HG03439 (cell line): ENCODE measurements around the gene ADGRG2.

Source experiments
- ATAC-seq: cut with Tn5 transposase; IDR thresholded peaks from one replicate; pipeline ENCODE4 v1.9.1; 2021; ENCODE audit warnings: mild to moderate bottlenecking, moderate library complexity; ENCODE audit not compliant: unreplicated experiment

Gene ADGRG2

DNA sequence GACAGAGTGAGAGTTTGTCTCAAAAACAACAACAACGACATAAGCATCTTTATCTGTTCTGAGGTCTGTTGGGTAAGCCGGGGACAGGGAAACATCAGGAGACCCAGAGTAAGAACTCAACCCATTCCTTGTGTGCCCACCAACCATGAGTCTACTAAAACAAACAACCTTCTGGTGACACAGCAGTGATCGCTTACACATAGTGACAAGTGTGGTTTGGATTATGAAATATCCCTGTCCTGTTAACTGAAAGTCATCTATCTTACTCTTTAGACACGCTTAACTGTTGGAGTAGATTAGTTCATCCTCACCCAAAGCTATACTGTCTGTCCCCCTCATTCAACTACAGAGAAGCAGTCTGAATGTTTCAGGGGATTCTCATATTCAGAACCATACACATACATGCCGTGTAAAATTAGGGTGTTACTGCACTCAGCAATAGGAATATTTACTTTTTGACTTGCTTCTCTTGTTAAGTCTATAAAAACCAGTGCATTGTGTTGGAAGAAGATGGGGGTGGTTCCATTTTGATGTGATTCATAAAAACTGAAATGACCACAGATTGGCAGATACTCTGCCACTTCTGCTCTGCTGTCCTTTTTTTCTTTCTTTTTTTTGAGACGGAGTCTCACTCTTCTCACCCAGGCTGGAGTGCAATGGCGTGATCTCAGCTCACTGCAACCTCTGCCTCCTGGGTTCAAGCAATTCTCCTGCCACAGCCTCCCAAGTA, 165.8 kb downstream of the ADGRG2 start:
- no peak for ATAC-seq

DNA sequence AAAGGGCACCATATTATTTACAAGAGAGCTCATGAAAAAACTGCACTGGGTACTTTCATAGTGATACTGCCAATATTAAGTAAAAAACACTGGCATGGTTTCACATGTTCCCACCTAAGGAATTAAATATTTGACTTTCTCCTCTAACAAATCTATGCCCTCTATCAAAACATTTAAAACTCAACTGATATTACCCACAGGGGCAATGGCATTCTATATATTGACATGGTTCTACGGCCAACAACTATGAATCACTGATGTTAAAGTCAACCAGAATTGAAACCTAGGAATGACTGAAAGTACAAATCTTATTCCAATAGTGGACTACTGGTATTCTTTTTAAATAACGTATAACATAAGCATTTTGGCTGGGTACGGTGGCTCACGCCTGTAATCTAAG, 166.6 kb downstream of the ADGRG2 start:
- no peak for ATAC-seq

DNA sequence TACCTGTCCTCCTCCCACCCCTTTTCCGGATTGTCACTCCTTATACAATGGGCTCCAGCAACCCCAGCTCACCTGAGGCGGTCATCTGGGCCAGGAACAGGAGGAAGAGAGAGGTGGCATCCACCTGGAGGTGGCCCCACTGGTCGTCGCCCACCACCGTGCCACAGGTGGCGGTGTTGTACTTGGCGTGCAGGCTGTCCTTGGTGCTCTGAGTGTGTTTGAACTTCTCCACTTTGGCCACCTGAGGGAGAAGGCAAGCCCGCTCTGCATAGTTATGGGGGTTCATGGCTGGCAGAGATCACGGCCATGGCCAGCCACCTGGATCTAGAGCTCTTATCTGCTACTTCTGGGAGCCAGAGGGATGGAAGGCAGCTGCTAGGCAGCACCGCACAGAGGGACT, 171.2 kb downstream of the ADGRG2 start:
- ATAC-seq = no peak

DNA sequence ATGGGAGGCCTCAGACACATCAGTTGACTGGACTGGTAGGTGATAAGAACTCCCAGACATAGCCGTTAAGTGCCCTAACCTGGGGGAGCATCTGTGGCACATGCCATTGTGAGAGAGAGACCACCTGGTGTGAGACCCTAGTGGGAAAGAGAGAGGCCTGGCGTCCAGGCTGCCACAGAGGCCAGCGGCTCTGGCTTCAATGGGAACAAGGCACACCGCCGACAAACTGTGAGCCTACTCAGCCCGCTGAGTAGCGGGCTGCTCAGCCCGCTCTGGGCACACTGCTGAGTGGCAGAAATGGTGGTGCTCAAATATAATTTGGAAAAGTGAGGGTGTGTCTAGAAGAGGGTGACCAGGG, 172.3 kb downstream of the ADGRG2 start:
- ATAC-seq = no peak

DNA sequence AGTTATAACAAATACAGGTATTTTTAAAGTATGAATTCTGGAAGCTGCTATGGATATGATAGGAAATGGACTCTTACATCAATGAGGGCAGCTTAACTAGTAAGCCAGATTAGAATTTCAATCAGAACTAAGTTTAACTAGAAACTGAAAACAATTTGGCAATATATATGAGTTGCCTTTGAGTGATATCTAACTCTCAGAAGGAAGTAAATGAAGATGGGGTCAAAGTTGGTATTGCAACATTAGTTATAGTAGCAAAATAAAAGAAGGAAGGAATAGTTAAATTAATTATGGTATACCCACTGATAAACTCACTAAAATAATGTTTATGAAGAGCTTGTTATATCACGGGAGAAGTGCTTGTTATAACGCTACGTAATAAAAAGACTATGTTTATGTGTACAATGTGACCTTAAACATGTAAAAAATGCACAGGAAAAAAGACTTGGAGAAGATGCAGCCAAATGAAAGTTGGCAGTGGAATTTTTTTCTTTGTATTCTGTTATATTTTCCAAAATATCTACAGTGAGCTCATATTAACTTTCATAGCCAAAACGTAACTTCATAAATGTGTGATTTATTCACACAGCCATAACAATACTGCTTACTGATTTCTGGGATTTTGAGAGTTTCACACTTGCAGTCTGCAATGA, 172.9 kb downstream of the ADGRG2 start:
- ATAC-seq = no peak

DNA sequence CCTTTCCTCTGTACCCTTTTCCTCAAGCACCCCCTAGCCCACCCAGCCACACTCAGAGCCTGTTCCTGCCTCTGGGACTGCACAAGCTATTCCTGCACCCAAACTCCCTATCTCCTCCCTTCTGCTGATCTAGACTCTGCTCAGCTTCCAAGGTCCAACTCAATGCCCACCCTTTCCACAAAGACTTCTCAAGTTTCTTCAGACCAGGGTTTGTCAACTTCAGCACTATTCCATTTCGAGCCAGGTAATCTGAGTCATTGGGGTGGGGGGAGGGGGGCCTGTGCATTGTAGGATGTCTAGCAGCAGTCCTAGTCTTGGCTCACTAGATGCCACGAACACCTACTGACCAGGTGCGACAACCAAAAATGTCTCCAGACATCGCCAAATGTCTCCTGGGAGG, 175.7 kb downstream of the ADGRG2 start:
- ATAC-seq = no peak

DNA sequence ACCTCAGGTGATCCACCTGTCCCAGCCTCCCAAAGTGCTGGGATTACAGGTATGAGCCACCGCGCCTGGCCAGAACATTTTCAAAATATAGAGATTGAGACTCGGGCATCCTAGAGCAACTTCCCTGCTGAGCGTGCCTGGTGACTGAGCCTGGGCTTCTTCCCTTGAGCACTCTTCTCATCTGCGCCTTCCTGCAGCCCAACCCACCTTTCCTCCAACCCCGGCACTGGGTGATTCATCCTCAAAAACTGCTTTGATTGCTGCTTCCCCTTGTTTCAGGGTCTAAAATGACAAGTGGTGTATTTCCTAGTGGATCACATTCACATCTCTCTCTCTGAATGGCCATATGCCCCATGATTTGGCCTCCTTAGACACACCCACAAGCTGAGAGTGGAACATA, 176.1 kb downstream of the ADGRG2 start:
- no peak for ATAC-seq

DNA sequence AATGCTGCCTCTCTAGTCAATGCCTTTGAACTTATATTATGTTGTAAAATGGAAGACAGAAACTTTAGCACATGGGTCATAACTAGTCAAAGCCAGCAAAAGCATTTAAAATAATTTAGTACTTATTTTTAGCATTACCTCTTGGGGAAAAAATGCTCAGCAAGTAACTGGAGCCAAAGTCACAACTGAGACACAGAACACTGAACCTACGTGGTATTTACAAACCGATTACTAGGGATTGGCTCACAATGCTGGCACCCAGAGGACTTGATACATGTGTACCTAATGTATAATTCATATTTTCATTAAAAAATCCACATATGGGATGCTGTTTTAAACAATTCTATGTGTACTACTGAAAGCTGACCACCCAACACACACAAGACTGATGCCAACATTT, 176.8 kb downstream of the ADGRG2 start:
- no peak for ATAC-seq

DNA sequence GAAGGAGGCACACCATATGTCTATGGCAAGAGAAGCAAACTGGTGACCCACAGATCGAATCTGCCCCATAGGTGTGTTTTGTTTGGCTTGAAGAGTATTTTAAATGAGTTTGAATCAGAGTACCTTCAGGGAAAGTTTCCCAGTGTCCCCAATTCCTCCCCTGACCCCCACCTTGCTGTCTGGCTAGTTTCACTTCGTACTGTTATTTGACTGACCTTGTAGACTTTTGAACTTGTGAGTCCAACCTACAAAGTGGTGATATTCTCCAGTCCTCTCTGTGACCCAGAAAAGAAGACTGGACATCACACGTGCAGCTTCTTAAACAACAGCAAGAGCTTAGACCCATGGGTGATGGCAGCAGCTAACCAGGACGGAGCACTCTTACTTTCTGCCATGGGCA, 177.8 kb downstream of the ADGRG2 start:
- no peak for ATAC-seq

DNA sequence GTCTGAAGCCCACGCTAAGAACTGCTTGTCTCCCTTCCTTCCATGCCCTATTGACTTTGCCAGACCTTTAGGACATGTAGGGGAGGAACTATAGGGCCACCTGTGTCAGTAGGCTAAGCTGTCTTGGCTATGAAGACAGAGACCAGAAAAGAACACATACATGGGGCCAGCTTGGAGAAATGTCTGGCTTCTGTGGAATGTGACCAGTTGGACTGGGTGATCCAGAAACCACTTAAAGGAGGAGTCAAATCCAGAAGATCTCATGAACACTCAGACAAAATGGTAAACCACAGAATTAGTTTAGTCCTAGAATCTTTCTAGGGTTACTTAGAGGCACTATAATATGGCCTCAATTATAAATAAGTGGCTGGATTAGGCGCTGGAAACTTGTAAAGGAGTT, 180.4 kb downstream of the ADGRG2 start:
- ATAC-seq = no peak
